Measurements from ENCODE around the gene CDH13.

GRCh38 chr16:83005653-83006160, 378.9 kb downstream of the CDH13 start:
- TF ChIP-seq CTCF (IDR thresholded peaks at IDR 0.05), result no peak
- no peak for TF ChIP-seq POLR2A (IDR thresholded peaks at IDR 0.05)

Data from adrenal gland (tissue), 5 donors.